H1 (cell line): ENCODE results near the gene CDC26. TPM values are rescaled to one million over a fixed set of nuclear protein-coding genes. Genes with fewer than 3 reads are reported as not detected.
"Not testable (repeated sequence)": the region's sequence is repeated elsewhere in the genome, so short reads cannot be mapped to it uniquely, and the experiment has no call there.

ENCODE experiments used
- CTCF ChIA-PET: fragments of 300-600 bp; sonication (Branson Sonifier 250); formaldehyde crosslinking; loops from one replicate; lab custom pipeline; 2021; ENCODE audit not compliant: partially characterized antibody; lab: Charles Lee
- POLR2A ChIA-PET: fragments of 300-600 bp; sonication (Branson Sonifier 250); formaldehyde crosslinking; loops from one replicate; lab custom pipeline; 2021; ENCODE audit warnings: inconsistent platforms; ENCODE audit not compliant: partially characterized antibody; lab: Charles Lee
- DNase-seq, 2 experiments: peaks; one replicate each; pipeline versions ENCODE4 v3.0.0 to v3.0.0-alpha.2; 2010 to 2022; ENCODE audit warnings: low spot score in 2 of 2, low read depth in 1 of 2, mixed read lengths in 1 of 2
- FAIRE-seq: peaks from 2 replicates; lab custom pipeline; 2011; peaks lifted over from hg19 to GRCh38; lab: Jason Lieb, UNC
- H2AFZ ChIP-seq: 2 replicates; pipeline ENCODE4 v1.8.1; 2012; ENCODE audit warnings: low read length, inconsistent platforms
- H2AK5ac ChIP-seq: 2 replicates; pipeline ENCODE4 v1.6.1; 2013; ENCODE audit warnings: low read depth, low read length
- H2BK120ac ChIP-seq: replicated peaks from 2 replicates; pipeline ENCODE3; 2013; ENCODE audit warnings: low read depth, low read length, inconsistent platforms
- H2BK12ac ChIP-seq: 2 replicates; pipeline ENCODE4 v1.6.1; 2013; ENCODE audit warnings: low read depth, low read length
- H2BK15ac ChIP-seq: 2 replicates; pipeline ENCODE4 v1.6.1; 2013; ENCODE audit warnings: low read length
- H2BK20ac ChIP-seq: 2 replicates; pipeline ENCODE4 v1.6.1; 2013; ENCODE audit warnings: low read length
- H2BK5ac ChIP-seq: 2 replicates; pipeline ENCODE4 v1.6.1; 2013; ENCODE audit warnings: low read depth, low read length
- H3K14ac ChIP-seq: 2 replicates; pipeline ENCODE4 v1.6.1; 2013; ENCODE audit warnings: inconsistent platforms; ENCODE audit not compliant: insufficient read length
- H3K18ac ChIP-seq: 2 replicates; pipeline ENCODE4 v1.6.1; 2013; ENCODE audit warnings: low read length; ENCODE audit errors: extremely low read depth
- H3K23ac ChIP-seq: 2 replicates; pipeline ENCODE4 v1.6.1; 2013; ENCODE audit warnings: inconsistent platforms; ENCODE audit not compliant: insufficient read length
- H3K23me2 ChIP-seq: 2 replicates; pipeline ENCODE4 v1.6.1; 2013; ENCODE audit warnings: low read depth, low read length
- H3K27ac ChIP-seq: 2 replicates; pipeline ENCODE4 v1.6.1; 2011; ENCODE audit warnings: low read depth, low read length, inconsistent platforms
- H3K27me3 ChIP-seq, 4 experiments: replicated peaks in 1 of 4; 1 replicate in 1 of 4; 2 replicates in 3 of 4; pipeline versions ENCODE4 v1.6.1 to v1.8.1; 2011 to 2013; ENCODE audit warnings: low read length in 3 of 4, mild to moderate bottlenecking in 3 of 4, inconsistent platforms in 2 of 4, mixed read lengths in 2 of 4, moderate library complexity in 1 of 4; ENCODE audit not compliant: control insufficient read depth in 3 of 4, insufficient read depth in 3 of 4; ENCODE audit errors: extremely low read depth in 1 of 4
- H3K36me3 ChIP-seq, 4 experiments: 2 replicates each; pipeline versions ENCODE4 v1.6.1 to v1.8.1; 2011 to 2013; ENCODE audit warnings: mild to moderate bottlenecking in 4 of 4, low read length in 3 of 4, moderate library complexity in 2 of 4, control low read depth in 1 of 4, inconsistent platforms in 1 of 4; ENCODE audit not compliant: insufficient read depth in 4 of 4, control insufficient read depth in 2 of 4
- H3K4ac ChIP-seq: replicated peaks from 2 replicates; pipeline ENCODE3; 2013; ENCODE audit warnings: low read length, low read depth, mixed read lengths, inconsistent platforms; ENCODE audit not compliant: insufficient read length
- H3K4me1 ChIP-seq, 4 experiments: replicated peaks in 1 of 4; 1 replicate in 1 of 4; 2 replicates in 3 of 4; pipeline versions ENCODE4 v1.6.1 to v1.8.1; 2011 to 2013; ENCODE audit warnings: low read length in 3 of 4, inconsistent platforms in 2 of 4, mixed read lengths in 1 of 4; ENCODE audit not compliant: insufficient read depth in 4 of 4, control insufficient read depth in 3 of 4
- H3K4me2 ChIP-seq, 2 experiments: 2 replicates each; pipeline versions ENCODE4 v1.6.1 to v1.8.1; 2011 to 2013; ENCODE audit warnings: low read depth in 2 of 2, low read length in 2 of 2, control low read depth in 1 of 2, inconsistent platforms in 1 of 2, mild to moderate bottlenecking in 1 of 2; ENCODE audit not compliant: insufficient read depth in 1 of 2
- H3K4me3 ChIP-seq, 4 experiments: fragments of 200-600, 300-600 bp in 1 of 4; sonication (generic), shearing (Covaris generic), sonication (Bioruptor Twin) in 1 of 4; 2 replicates each; pipeline versions ENCODE4 v1.5.1 to v1.8.1; 2011 to 2016; ENCODE audit warnings: low read length in 4 of 4, low read depth in 3 of 4, control low read depth in 2 of 4, inconsistent platforms in 2 of 4, mild to moderate bottlenecking in 2 of 4, mixed read lengths in 1 of 4, moderate library complexity in 1 of 4; ENCODE audit not compliant: insufficient read depth in 2 of 4; ENCODE audit errors: extremely low read depth in 1 of 4
- H3K56ac ChIP-seq: replicated peaks from 2 replicates; pipeline ENCODE3; 2013; ENCODE audit warnings: low read depth, mild to moderate bottlenecking, mixed read lengths, low read length, inconsistent platforms; ENCODE audit not compliant: insufficient read length
- H3K79me1 ChIP-seq: 2 replicates; pipeline ENCODE4 v1.6.1; 2013; ENCODE audit warnings: low read depth, low read length, control low read depth
- H3K79me2 ChIP-seq, 2 experiments: 2 replicates each; pipeline versions ENCODE4 v1.6.1 to v1.8.1; 2012 to 2013; ENCODE audit warnings: low read length in 2 of 2, mild to moderate bottlenecking in 2 of 2, inconsistent platforms in 1 of 2; ENCODE audit not compliant: insufficient read depth in 2 of 2, control insufficient read depth in 1 of 2
- H3K9ac ChIP-seq, 4 experiments: replicated peaks in 1 of 4; 1 replicate in 1 of 4; 2 replicates in 3 of 4; pipeline versions ENCODE4 v1.6.1 to v1.8.1; 2011 to 2013; ENCODE audit warnings: low read depth in 3 of 4, low read length in 3 of 4, control low read depth in 2 of 4, mild to moderate bottlenecking in 2 of 4, moderate library complexity in 2 of 4, inconsistent platforms in 1 of 4; ENCODE audit errors: extremely low read depth in 1 of 4
- H3K9me3 ChIP-seq, 2 experiments: 2 replicates each; pipeline versions ENCODE4 v1.6.1 to v1.8.1; 2012 to 2013; ENCODE audit warnings: mild to moderate bottlenecking in 2 of 2, moderate library complexity in 2 of 2, control low read depth in 1 of 2, inconsistent platforms in 1 of 2, low read depth in 1 of 2, low read length in 1 of 2, mixed read lengths in 1 of 2; ENCODE audit not compliant: insufficient read depth in 2 of 2
- H4K20me1 ChIP-seq, 2 experiments: replicated peaks in 1 of 2; 2 replicates each; pipeline versions ENCODE3 to v1.8.1; 2011 to 2013; ENCODE audit warnings: inconsistent platforms in 2 of 2, low read length in 2 of 2, mild to moderate bottlenecking in 1 of 2; ENCODE audit not compliant: insufficient read depth in 2 of 2, control insufficient read depth in 1 of 2
- H4K5ac ChIP-seq: 2 replicates; pipeline ENCODE4 v1.6.1; 2013; ENCODE audit warnings: low read length, low read depth, mixed read lengths, inconsistent platforms; ENCODE audit not compliant: insufficient read length
- H4K8ac ChIP-seq: 2 replicates; pipeline ENCODE4 v1.8.0; 2013; ENCODE audit warnings: mild to moderate bottlenecking, moderate library complexity, low read length, inconsistent platforms; ENCODE audit not compliant: insufficient read depth; ENCODE audit errors: extremely low read depth
- H4K91ac ChIP-seq: replicated peaks from 2 replicates; pipeline ENCODE3; 2013; ENCODE audit warnings: low read length, mixed read lengths, inconsistent platforms; ENCODE audit not compliant: insufficient read length
- BACH1 ChIP-seq: IDR thresholded peaks from 2 replicates; pipeline ENCODE4 v1.6.1; 2012; ENCODE audit warnings: low read length, improper control_type of control experiment
- CHD1 ChIP-seq: IDR thresholded peaks from 2 replicates; pipeline ENCODE4 v1.6.1; 2012; ENCODE audit warnings: low read depth, low read length, improper control_type of control experiment
- JUND ChIP-seq: IDR thresholded peaks from 2 replicates; pipeline ENCODE4 v1.6.1; 2011; ENCODE audit warnings: mild to moderate bottlenecking, improper control_type of control experiment, low read length
- POLR2AphosphoS5 ChIP-seq: IDR thresholded peaks from 2 replicates; pipeline ENCODE4 v1.6.1; 2011; ENCODE audit warnings: low read depth, low read length
- RNF2 ChIP-seq: fragments of 200-900, 300-1000 bp; sonication (generic); IDR thresholded peaks from 2 replicates; pipeline ENCODE4 v1.7.1; 2016; ENCODE audit warnings: borderline replicate concordance, low read depth, mild to moderate bottlenecking, antibody characterized with exemption, low read length; ENCODE audit not compliant: poor library complexity, severe bottlenecking; ENCODE audit errors: missing control alignments
- SIRT6 ChIP-seq: IDR thresholded peaks from one replicate; pipeline ENCODE4 v1.7.1; 2012; ENCODE audit warnings: low read length, inconsistent platforms
- WGBS, 2 experiments: shearing (Covaris generic) in 1 of 2; methylation state at CpG; one replicate each; pipeline versions ENCODE4 v1.1.6 to v1.1.7; 2013 to 2015; ENCODE audit warnings: low lambda C conversion rate in 2 of 2, mixed read lengths in 2 of 2, inconsistent platforms in 1 of 2, low coverage in 1 of 2, missing lambda C conversion rate in 1 of 2; ENCODE audit not compliant: insufficient replicate concordance in 2 of 2, insufficient coverage in 1 of 2, insufficient read length in 1 of 2; ENCODE audit errors: extremely low coverage in 1 of 2, missing lambda C conversion rate in 1 of 2; 5-methylcytosine and 5-hydroxymethylcytosine counted together
- polyA plus RNA-seq, 7 experiments: library from polyadenylated mRNA; depleted of rRNA in 3 of 7; stranded (reverse) in 5 of 7; unstranded in 2 of 7; fragments of >200 nt in 5 of 7; fragments of 200-250 nt in 2 of 7; gene quantifications; 1 replicate in 5 of 7; 2 replicates in 1 of 7; 4 replicates in 1 of 7; pipeline versions ENCODE4 v1.2.1 to v1.2.3, GENCODE V29; 2011 to 2013; ENCODE audit warnings: missing spikeins in 2 of 7, mixed read lengths in 2 of 7
- total RNA-seq: library from RNA; stranded (reverse); fragmentation: NEBNext Ultra II Directional; extraction: Animal tissue kit (Norgen Biotek cat#: 25700); gene quantifications from 2 replicates; pipeline ENCODE4 v1.2.1, GENCODE V29; 2021
- TF ChIP-seq, protein P1 (sequence below): IDR thresholded peaks from 2 replicates; pipeline ENCODE4 v1.6.1; 2011; ENCODE audit warnings: low read length, improper control_type of control experiment

CDC26 gene
- total and polyA plus RNA-seq, 2 of the 8 experiments (the other 6 are each of a cell fraction or from before 2014, with no cell fraction given), result 31.5 to 41.9 TPM

DNA sequence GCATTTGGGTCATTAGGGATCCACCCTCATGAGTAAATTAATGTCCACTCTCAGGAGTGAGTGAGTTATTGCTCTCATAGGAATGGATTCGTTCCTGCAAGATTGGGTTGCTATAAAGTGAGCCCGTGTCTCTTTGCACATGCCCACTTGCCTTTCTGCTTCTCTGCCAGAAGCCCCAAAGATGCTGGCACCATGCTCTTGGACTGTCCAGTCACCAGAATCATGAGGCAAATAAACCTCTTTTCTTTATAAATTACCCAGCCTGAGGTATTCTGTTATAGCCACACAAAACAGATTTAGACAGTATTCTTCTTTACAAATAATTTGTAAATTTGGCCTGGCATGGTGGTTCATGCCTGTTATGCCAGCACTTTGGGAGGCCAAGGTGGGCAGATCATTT, 24.6 kb downstream of the CDC26 start (continued):
- TF ChIP-seq RNF2 (no peak), BACH1 (no peak), POLR2AphosphoS5 (no peak), SIRT6 (no peak), CHD1 (no peak), JUND (no peak)
- TF ChIP-seq, protein P1, sequence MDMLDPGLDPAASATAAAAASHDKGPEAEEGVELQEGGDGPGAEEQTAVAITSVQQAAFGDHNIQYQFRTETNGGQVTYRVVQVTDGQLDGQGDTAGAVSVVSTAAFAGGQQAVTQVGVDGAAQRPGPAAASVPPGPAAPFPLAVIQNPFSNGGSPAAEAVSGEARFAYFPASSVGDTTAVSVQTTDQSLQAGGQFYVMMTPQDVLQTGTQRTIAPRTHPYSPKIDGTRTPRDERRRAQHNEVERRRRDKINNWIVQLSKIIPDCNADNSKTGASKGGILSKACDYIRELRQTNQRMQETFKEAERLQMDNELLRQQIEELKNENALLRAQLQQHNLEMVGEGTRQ, result no peak
- TF ChIP-seq, all 59 proteins: peak for 0

DNA sequence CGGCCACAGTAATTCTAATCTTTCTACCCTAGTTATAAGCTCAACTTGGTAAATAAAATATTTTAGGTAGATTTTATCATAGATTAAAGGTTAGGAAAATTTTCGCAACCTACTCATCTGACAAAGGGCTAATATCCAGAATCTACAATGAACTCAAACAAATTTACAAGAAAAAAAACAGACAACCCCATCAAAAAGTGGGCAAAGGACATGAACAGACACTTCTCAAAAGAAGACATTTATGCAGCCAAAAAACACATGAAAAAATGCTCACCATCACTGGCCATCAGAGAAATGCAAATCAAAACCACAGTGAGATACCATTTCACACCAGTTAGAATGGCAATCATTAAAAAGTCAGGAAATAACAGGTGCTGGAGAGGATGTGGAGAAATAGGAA, 25.7 kb downstream of the CDC26 start:
- H3K4me2 ChIP-seq, H3K36me3 ChIP-seq, H2AFZ ChIP-seq, H3K56ac ChIP-seq, H2BK15ac ChIP-seq, DNase-seq, H2BK5ac ChIP-seq, H2BK20ac ChIP-seq, H4K91ac ChIP-seq, H3K79me1 ChIP-seq, H4K8ac ChIP-seq, CTCF ChIA-PET, H3K23me2 ChIP-seq, H3K23ac ChIP-seq, H3K9me3 ChIP-seq, H2AK5ac ChIP-seq, H3K14ac ChIP-seq, H3K9ac ChIP-seq, H3K79me2 ChIP-seq, POLR2A ChIA-PET, H3K4ac ChIP-seq, H2BK12ac ChIP-seq, H4K20me1 ChIP-seq, H3K18ac ChIP-seq, H4K5ac ChIP-seq, H3K27ac ChIP-seq, H3K4me1 ChIP-seq, FAIRE-seq, H3K27me3 ChIP-seq, H3K4me3 ChIP-seq, H2BK120ac ChIP-seq: not testable (repeated sequence)
- 84% methylated on average over 2 of the region's 2 CpGs; no CpG with 5 or more reads in 1 of the 2 experiments for WGBS, 2 experiments
